NCI-H510A treated with DMSO at 0.1 percent for 48 hours (cell line): ENCODE measurements around the gene PEMT.

Experiments
- DNase-seq: peaks from one replicate; lab custom pipeline; 2025; lab: John Stamatoyannopoulos, UW

Gene PEMT

GRCh38 chr17:17535957-17536356, 55.6 kb downstream of the PEMT start:
- no peak for DNase-seq

GRCh38 chr17:17533901-17534441, 57.5 kb downstream of the PEMT start:
- DNase-seq, result peak; percentile 96

- DNase-seq, result no peak
Measured at GRCh38 chr17:17532991-17533390, 58.5 kb downstream of the PEMT start.

- DNase-seq, result no peak
Measured at GRCh38 chr17:17531156-17531555, 60.4 kb downstream of the PEMT start.

GRCh38 chr17:17528696-17529652, 62.5 kb downstream of the PEMT start:
- DNase-seq, result peak; percentile 62

GRCh38 chr17:17527956-17528500, 63.5 kb downstream of the PEMT start:
- no peak for DNase-seq

- DNase-seq, result no peak
Measured at GRCh38 chr17:17527534-17527933, 64.0 kb downstream of the PEMT start.

GRCh38 chr17:17526369-17526768, 65.1 kb downstream of the PEMT start:
- no peak for DNase-seq

GRCh38 chr17:17525956-17526355, 65.6 kb downstream of the PEMT start:
- DNase-seq, result no peak

GRCh38 chr17:17525311-17525710, 66.2 kb downstream of the PEMT start:
- DNase-seq, result peak; percentile 47

GRCh38 chr17:17523731-17524490, 67.6 kb downstream of the PEMT start:
- no peak for DNase-seq

- DNase-seq, result peak; percentile 73
Measured at GRCh38 chr17:17523001-17523730, 68.3 kb downstream of the PEMT start.

- DNase-seq, result no peak
Measured at GRCh38 chr17:17520599-17521232, 70.8 kb downstream of the PEMT start.

GRCh38 chr17:17519886-17520285, 71.6 kb downstream of the PEMT start:
- no peak for DNase-seq

- DNase-seq, result no peak
Measured at GRCh38 chr17:17518951-17519350, 72.6 kb downstream of the PEMT start.

GRCh38 chr17:17518014-17518413, 73.5 kb downstream of the PEMT start:
- DNase-seq, result no peak

- no peak for DNase-seq
Measured at GRCh38 chr17:17516941-17517720, 74.4 kb downstream of the PEMT start.

GRCh38 chr17:17515934-17516930, 75.3 kb downstream of the PEMT start:
- DNase-seq, result peak; percentile 78
